GM04503 (cell line): Measurements from ENCODE around the gene PTPRD.
"Not testable (repeated sequence)": the region's sequence is repeated elsewhere in the genome, so short reads cannot be mapped to it uniquely, and the experiment has no call there.

ENCODE experiments used
- DNase-seq: peaks from one replicate; pipeline ENCODE4 v3.0.0-alpha.2; 2012; ENCODE audit warnings: low read depth

The PTPRD gene

DNA sequence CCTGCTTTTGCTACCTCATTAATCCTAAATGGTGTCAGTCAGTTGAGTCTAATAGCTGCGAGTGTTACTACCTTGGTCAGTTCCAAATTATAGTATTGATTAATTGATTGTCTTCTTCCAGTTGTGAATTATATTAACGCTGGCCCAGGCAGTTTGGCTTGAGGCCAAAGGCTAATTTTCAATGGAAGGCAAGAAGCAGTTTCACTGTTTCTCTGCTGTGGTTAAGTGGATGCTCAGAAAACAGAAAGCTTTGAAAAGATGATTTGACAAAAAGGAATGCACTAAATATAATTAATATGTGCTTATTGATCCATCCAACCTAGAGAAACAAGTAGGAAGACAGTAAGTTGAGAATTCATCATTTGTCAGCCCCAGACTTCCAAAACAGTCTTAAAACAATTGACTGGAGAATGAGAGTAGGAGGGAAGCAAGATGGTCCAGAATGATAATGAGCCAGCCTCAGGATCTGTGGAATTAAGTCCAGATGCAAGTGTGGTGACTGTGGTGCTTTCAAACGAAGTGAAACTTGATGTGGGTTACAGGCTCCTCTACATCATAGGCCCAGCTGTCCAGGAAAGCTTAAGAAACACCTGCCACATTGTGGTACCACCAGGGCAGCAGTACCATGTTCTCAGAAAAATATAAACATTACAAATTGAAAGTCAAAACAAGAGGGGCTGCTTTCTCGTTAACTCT, 1442.2 kb downstream of the PTPRD start:
- DNase-seq, result no peak

- no peak for DNase-seq
These were observed 1470.8 kb downstream of the PTPRD start for GRCh38 chr9:9142001-9142400.

GRCh38 chr9:9133526-9133925, 1479.3 kb downstream of the PTPRD start:
- no peak for DNase-seq

DNA sequence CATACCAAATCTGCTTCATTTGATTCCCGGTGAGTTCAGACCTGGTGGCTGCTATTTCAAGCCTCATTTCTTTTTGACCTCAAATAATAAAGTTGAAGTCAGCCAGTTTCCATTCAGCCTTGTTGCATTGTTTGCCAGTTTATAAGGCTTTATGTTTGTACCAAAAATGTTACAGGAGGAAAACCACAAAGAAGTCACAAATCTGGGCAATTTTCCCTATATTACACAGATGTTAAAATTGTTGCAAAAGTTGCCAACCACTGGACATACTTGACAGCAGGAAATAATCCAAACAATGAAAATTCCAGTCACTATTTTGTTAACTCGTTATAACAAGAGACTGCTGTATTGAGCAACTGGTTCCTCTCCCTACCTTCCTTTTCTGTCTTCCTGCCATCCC, 1488.2 kb downstream of the PTPRD start:
- no peak for DNase-seq

- no peak for DNase-seq
These were observed 1490.4 kb downstream of the PTPRD start for GRCh38 chr9:9122230-9122875.

GRCh38 chr9:9117866-9118265, 1494.9 kb downstream of the PTPRD start:
- no peak for DNase-seq

DNA sequence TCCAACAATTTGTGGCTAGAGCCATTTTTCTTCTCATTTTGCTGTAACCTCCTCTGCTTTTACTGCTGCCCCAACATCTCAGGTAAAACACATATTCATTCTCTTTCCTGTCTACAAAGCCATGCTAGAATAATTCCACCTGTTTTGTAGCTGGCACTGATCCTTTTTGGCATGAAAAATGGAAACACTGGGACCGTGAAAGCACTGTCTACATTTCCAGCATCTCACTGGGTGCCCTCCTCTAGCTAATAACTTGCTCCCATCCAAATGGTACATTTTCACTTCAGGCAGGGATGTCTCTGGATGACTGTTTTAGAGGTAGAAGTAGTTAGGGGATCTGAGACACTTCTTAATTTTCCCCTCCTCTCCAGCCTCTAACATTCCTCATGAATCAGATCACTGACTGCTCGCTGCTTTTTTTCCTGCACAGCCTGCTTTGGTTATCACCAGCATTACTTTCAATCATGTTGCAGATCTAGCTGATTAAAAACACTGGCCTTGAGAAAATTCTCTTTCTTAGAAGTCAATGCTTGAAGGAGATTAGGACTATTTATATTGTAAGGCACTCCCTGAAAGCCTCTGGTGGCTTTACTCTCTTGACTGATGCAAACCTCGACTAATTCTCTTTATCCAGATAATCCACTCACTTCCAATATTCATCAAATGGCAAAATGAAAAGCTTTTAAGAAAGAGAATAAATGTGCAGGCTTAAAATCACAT, 1500.6 kb downstream of the PTPRD start:
- no peak for DNase-seq

GRCh38 chr9:9108641-9109040, 1504.2 kb downstream of the PTPRD start:
- DNase-seq, result no peak

DNA sequence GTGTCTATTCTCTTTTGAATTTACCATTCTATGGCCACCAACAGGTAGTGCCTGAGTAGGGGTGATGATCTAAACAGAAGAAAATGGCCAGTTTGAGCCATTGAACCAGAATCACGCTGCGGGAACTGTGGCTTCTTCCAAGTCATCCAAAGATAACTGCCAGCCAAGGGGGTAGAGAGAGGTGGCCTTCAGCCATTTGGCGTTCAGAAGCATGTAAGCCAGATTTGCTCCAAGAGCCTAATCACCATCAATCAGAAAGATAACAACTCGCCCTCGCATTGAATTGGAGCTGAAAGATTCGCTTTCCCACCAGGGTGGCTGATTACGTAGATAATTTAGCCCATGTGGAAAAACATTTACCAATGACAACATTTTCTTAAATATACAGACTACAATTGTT, 1510.5 kb downstream of the PTPRD start:
- no peak for DNase-seq

DNA sequence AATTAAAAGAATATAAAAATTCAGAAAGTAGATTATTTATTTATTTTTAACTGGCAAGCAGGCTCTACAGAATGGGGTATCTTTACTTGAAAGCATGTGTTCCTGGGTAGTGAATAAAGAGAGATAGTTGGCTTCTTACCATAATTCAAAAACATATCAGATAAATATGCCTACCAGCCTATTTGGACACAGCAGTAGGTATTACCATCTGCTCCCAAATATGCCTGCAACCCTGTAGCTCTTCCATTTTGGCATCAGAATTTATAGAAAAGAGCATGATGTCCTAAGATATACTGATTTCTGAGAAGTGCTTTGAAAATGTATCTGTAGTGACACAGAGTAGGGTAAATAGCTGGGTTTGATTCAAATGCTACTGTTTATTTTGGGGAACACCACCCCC, 1512.7 kb downstream of the PTPRD start:
- DNase-seq, result no peak

DNA sequence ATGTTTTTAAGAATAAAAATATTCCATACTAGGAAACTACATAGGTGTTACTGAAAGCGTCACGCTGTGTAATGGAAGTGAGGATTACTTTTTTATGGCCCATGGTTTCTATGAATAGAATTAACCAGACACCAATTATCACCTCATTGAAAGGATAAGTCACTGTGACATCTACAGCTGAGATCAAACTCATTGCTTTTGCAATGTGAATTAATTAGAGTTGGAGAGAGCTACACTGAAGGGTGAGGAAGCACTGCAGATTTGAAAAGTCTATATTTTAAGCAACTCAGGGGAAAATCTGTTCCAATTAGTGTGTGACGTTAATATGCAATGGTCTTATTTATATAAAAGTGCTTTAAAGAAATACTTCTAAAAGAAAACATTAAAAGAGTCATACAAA, 1513.2 kb downstream of the PTPRD start:
- DNase-seq, result no peak

DNA sequence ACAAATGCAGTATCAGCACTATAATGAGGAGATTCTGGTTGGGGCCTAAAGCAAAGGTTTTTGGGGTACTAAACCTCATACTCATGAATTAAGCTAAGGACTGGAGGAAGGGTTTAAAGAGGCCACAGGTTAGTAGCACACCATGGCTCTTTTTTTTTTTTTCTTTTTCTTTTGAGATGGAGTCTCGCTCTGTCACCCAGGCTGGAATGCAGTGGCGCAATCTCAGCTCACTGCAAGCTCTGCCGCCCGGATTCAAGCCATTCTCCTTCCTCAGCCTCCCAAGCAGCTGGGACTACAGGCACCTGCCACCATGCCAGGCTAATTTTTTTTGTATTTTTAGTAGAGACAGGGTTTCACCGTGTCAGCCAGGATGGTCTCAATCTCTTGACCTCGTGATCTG, 1515.5 kb downstream of the PTPRD start:
- not testable (repeated sequence) for DNase-seq

- no peak for DNase-seq
These were observed 1521.4 kb downstream of the PTPRD start for GRCh38 chr9:9091387-9091786.

- DNase-seq, result no peak
These were observed 1533.3 kb downstream of the PTPRD start for GRCh38 chr9:9079473-9079872.

DNA sequence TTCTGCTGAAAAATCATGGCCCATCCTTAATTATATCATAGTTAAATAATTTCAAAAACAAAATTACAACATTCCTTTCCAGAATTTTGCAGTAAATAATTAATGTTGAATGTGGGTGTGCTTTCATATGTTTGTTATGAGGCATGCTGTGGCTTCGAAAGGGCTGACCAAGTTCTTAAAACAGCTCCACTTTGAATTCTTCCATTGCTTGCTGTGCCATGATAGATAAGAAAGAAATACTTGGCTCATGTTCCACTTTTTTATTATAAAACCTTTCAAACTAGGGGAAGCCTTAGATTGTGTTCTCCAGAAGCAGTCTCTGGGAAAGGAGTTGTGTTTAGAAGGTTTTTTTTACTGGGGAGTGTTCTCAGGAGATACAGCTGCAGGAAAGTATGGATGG, 1534.5 kb downstream of the PTPRD start:
- no peak for DNase-seq

- DNase-seq, result no peak
These were observed 1551.2 kb downstream of the PTPRD start for GRCh38 chr9:9061627-9062026.

DNA sequence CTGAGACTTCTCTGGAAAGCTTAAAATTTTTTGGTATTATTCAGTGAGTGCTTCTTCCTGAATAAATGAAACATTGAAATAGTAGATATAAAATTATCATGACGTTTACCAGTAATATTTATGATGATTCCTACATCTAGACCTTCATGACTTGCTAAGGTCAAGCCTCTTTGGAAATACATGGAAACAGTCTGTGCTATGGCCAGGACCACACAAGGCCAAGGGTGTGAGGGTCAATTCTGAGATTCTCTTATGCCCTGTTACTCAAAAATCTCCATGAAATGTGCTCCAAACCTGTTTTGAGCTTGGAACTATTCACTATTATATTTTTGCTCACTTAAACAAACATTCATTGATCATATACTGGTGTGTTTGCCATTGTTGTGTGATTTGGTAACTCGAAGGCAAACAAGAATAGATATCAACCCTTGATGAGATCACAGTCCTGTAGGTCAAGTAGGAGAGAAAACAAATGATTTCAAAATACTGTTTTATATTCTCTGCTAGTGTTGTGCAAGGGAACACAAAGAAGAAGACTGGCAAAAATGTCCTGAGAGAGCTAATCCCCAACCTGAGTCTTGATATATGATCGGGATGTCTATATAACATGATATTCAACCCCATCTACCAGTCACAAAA, 1558.3 kb downstream of the PTPRD start:
- no peak for DNase-seq

DNA sequence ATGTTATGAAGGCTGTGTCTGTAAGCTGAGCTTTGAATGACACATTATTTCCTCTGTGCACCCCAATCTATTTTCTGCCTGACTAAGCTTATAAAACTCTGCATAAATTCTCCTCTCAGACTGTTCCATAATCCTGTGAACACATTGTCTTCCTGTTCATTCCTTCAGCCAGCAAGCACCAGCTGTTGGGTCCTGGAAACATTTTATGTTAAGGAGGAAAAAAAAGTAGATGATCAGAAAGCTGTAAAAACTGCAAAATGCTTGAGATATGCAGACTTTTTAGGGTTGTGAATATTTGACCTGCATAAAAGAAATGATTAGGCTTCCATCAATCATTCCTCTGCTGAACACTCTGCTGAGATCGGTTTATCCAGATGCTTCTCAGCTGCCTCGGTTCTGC, 1567.2 kb downstream of the PTPRD start:
- DNase-seq, result no peak

GRCh38 chr9:9045072-9045471, 1567.7 kb downstream of the PTPRD start:
- DNase-seq, result no peak

GRCh38 chr9:9043788-9044187, 1569.0 kb downstream of the PTPRD start:
- not testable (repeated sequence) for DNase-seq

GRCh38 chr9:9041756-9042155, 1571.0 kb downstream of the PTPRD start:
- no peak for DNase-seq

GRCh38 chr9:9033022-9033421, 1579.8 kb downstream of the PTPRD start:
- no peak for DNase-seq

GRCh38 chr9:9016597-9016996, 1596.2 kb downstream of the PTPRD start:
- no peak for DNase-seq
